ENCODE data around the gene STRA6. TPM values are rescaled to one million over a fixed set of nuclear protein-coding genes. Genes with fewer than 3 reads are reported as not detected.

Gene STRA6
- total and polyA plus RNA-seq, 2 of the 8 experiments (the other 6 are each of a cell fraction or from before 2014, with no cell fraction given) = 9.3 to 14.5 TPM

DNA sequence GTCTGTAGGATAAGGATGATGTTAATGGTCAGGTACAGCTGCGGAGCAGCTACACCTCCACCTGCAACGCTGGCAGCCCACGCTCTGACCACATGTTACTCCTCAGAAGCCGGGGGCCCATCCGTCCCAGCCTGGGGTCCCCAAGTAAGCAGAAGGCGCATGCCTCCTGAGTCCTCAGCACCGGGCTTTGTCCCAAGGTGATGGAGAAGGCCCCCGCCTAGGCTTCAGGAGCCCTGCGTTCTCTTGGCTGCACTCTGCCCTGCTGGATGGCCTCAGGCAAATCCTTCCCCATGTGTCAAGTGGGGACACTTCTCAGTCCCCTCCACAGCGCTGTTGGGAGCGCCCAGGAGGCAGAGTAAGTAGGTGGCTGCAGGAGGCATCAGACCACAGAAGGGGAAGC lies 14.4 kb downstream of the STRA6 start:
- no peak overlapping the region for H2BK5ac ChIP-seq (ENCODE audit: low read depth, low read length)
- no peak overlapping the region for H4K5ac ChIP-seq (ENCODE audit: insufficient read length, low read depth, low read length)
- no peak overlapping the region for H3K4me3 ChIP-seq (ENCODE audit: extremely low read depth in 1 of 4, insufficient read depth in 2 of 4, low read depth in 3 of 4, low read length in 4 of 4)
- H3K27ac ChIP-seq (ENCODE audit: low read depth, low read length) = no peak overlapping the region
- H3K14ac ChIP-seq (ENCODE audit: insufficient read length) = no peak overlapping the region
- no peak overlapping the region for H4K91ac ChIP-seq (replicated peaks; ENCODE audit: insufficient read length, low read length)
- H3K36me3 ChIP-seq (ENCODE audit: control insufficient read depth in 2 of 4, insufficient read depth in 4 of 4, low read length in 3 of 4) = no peaks in the 10 kb centered on the region
- H3K79me2 ChIP-seq (ENCODE audit: control insufficient read depth in 1 of 2, insufficient read depth in 2 of 2, low read length in 2 of 2) = no peaks in the 10 kb centered on the region
- no peak overlapping the region for H2BK15ac ChIP-seq (ENCODE audit: low read length)
- no peaks in the 10 kb centered on the region for H4K20me1 ChIP-seq (replicated peaks in 1 of 2; ENCODE audit: control insufficient read depth in 1 of 2, insufficient read depth in 2 of 2, low read length in 2 of 2)
- DNase-seq (ENCODE audit: low read depth in 1 of 2, low spot score in 2 of 2) (no peak), FAIRE-seq (no peak)
- H3K23ac ChIP-seq (ENCODE audit: insufficient read length) = no peak overlapping the region
- no peaks in the 10 kb centered on the region; a peak in 2 of 7 replicates for H3K4me1 ChIP-seq (replicated peaks in 1 of 4; ENCODE audit: control insufficient read depth in 3 of 4, insufficient read depth in 4 of 4, low read length in 3 of 4)
- 97% methylated on average over 11 of the region's 11 CpGs; no CpG with 5 or more reads in 1 of the 2 experiments for WGBS, 2 experiments (ENCODE audit: extremely low coverage in 1 of 2, insufficient coverage in 1 of 2, insufficient read length in 1 of 2, insufficient replicate concordance in 2 of 2, low coverage in 1 of 2, low lambda C conversion rate in 2 of 2, missing lambda C conversion rate in 1 of 2)
- H3K27me3 ChIP-seq (replicated peaks in 1 of 4; ENCODE audit: control insufficient read depth in 3 of 4, extremely low read depth in 1 of 4, insufficient read depth in 3 of 4, low read length in 3 of 4) = no peaks in the 10 kb centered on the region
- H2BK120ac ChIP-seq (replicated peaks; ENCODE audit: low read depth, low read length) = no peak overlapping the region
- H3K23me2 ChIP-seq (ENCODE audit: low read depth, low read length) = no peaks in the 10 kb centered on the region
- no peak overlapping the region for H2AFZ ChIP-seq (ENCODE audit: low read length)
- H2BK12ac ChIP-seq (ENCODE audit: low read depth, low read length) = 0 out of 2 replicates have a peak overlapping the region, but pooled peaks have one; percentile 43
- H3K4ac ChIP-seq (replicated peaks; ENCODE audit: insufficient read length, low read depth, low read length) = no peak overlapping the region
- ChIA-PET CTCF (ENCODE audit: partially characterized antibody) (interaction anchor here (0.6 to 2.3 kb wide), 11 partner anchors 10 to 134 kb away, joined by 3 to 8 read pairs (median 4); partner anchors contain the start of gene STRA6), POLR2A (ENCODE audit: partially characterized antibody) (interaction anchor here (0.7 to 10.3 kb wide), 5 partner anchors 11 to 216 kb away, joined by 3 to 76 read pairs (median 4); partner anchors contain the start of gene STRA6)
- H3K9ac ChIP-seq (replicated peaks in 1 of 4; ENCODE audit: extremely low read depth in 1 of 4, low read depth in 3 of 4, low read length in 3 of 4) = no peak overlapping the region
- no peak overlapping the region for H2AK5ac ChIP-seq (ENCODE audit: low read depth, low read length)
- no peak overlapping the region for H3K18ac ChIP-seq (ENCODE audit: extremely low read depth, low read length)
- H3K9me3 ChIP-seq (ENCODE audit: insufficient read depth in 2 of 2, low read depth in 1 of 2, low read length in 1 of 2) = no peaks in the 10 kb centered on the region
- no peaks in the 10 kb centered on the region for H3K79me1 ChIP-seq (ENCODE audit: low read depth, low read length)
- no peak overlapping the region for H3K56ac ChIP-seq (replicated peaks; ENCODE audit: insufficient read length, low read depth, low read length)
- H3K4me2 ChIP-seq (ENCODE audit: insufficient read depth in 1 of 2, low read depth in 2 of 2, low read length in 2 of 2) = no peak overlapping the region
- H2BK20ac ChIP-seq (ENCODE audit: low read length) = no peak overlapping the region
- no peak overlapping the region for H4K8ac ChIP-seq (ENCODE audit: extremely low read depth, insufficient read depth, low read length)
- TF ChIP-seq SP2 (IDR thresholded peaks at IDR 0.05; ENCODE audit: low read length) = no peak
- TF ChIP-seq JUND (IDR thresholded peaks at IDR 0.05; ENCODE audit: low read length) = no peak
- TF ChIP-seq NRF1 (IDR thresholded peaks at IDR 0.05; ENCODE audit: low read depth, low read length) = no peak
- TF ChIP-seq MAFK (IDR thresholded peaks at IDR 0.05; ENCODE audit: low read depth, low read length) = no peak
- TF ChIP-seq SRF (IDR thresholded peaks at IDR 0.05; ENCODE audit: low read depth, low read length) = no peak
- no peak for TF ChIP-seq BACH1 (IDR thresholded peaks at IDR 0.05; ENCODE audit: low read length)
- no peak for TF ChIP-seq PHF8 (conservative IDR thresholded peaks at IDR 0.05; ENCODE audit: low read depth, low read length)

Measured in H1 (cell line).